ENCODE results near the gene GALNT8.

GALNT8 gene

GRCh38 chr12:4802841-4803240, 82.6 kb downstream of the GALNT8 start:
- no peak for DNase-seq

- DNase-seq, result no peak
These were observed 86.4 kb downstream of the GALNT8 start for GRCh38 chr12:4806439-4807115.

DNA sequence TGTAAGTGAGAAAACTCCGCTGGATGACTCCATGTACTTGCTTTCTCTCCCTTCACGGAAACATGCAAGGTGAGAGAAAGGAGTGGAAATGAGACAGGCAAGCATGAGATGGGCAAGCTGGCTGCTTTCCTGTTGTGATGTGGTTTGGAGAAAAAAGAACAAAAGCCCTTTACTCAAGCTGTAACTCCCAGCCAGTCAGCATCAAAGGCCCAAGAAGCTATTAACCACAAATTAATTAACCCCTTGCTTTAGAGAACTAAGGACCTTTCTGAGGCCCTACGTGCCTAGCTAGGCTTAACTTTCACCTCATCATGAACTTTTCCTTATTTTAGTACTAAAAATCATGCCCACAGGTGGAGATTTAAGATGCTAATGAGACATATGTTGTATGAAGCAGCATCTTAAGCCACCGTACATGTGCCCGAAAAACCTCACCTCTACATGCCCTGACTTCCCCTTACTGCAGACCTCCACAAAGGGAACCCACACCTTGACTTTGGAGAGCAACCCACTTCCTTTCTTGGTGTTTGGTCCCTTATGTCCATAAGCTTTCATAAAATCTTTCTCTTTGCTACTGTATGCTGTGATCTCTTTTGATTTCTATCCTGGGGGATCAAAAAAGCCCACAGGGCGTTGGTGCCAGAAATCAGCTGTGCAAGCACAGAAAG, 87.0 kb downstream of the GALNT8 start:
- no peak for DNase-seq

DNA sequence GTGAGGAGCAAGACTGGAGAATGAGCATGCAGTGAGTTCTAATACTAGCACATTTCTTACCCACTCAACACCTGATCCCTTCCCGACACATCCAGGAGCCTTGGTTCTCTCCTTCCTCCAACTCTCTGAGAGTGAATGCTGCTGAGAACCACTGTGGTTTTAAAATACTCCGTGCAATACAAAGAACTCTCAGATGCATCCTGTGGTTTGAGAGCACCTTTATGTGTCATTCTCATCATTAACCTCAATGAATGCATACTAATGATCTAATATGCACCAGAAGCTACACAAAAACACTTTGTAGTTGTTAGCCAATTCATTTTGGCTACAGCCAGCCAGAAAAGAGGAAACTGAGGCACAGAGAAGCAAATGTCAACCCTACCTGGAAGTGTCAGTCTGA, 87.6 kb downstream of the GALNT8 start:
- DNase-seq, result no peak

- peak; percentile 9 for DNase-seq
These were observed 88.8 kb downstream of the GALNT8 start for GRCh38 chr12:4809013-4809448.

DNA sequence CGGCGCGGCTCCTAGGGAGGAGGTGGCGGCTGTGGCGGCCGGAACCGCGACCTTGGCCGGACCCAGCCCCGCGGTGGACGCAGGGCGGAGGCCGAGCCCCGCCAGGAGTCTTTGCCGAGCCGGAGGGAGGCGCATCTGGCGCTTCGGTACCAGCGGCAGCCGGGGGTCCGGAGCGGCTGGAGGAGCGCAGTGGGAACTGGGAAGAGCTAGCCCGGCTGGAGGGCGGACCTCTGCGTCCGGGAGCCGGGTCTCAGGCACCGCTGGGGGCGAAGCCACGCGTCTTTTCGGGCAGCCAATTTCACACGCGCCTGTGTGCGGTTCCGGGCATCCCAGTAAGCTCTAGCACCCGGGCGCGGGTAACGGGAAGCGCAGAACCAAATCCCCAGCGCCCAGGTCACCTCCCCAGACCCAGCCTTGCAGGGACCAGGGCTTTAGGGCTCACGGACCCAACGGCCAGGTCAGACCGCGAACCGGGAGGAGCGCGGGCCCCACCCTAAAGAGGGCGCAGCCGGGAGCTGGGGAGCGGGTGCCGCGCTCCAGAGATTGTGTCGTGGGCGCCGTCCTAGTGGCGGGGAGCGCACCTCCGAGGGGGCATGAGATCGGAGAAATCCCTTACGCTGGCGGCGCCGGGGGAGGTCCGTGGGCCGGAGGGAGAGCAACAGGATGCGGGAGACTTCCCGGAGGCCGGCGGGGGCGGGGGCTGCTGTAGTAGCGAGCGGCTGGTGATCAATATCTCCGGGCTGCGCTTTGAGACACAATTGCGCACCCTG, 89.4 kb downstream of the GALNT8 start:
- no peak for DNase-seq

DNA sequence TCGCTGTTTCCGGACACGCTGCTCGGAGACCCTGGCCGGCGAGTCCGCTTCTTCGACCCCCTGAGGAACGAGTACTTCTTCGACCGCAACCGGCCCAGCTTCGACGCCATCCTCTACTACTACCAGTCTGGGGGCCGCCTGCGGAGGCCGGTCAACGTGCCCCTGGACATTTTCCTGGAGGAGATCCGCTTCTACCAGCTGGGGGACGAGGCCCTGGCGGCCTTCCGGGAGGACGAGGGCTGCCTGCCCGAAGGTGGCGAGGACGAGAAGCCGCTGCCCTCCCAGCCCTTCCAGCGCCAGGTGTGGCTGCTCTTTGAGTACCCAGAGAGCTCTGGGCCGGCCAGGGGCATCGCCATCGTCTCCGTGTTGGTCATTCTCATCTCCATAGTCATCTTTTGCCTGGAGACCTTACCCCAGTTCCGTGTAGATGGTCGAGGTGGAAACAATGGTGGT, 90.0 kb downstream of the GALNT8 start:
- no peak for DNase-seq

GRCh38 chr12:4812624-4813327, 92.6 kb downstream of the GALNT8 start:
- DNase-seq, result no peak

- DNase-seq, result no peak
These were observed 93.5 kb downstream of the GALNT8 start for GRCh38 chr12:4813741-4814140.

- no peak for DNase-seq
These were observed 94.3 kb downstream of the GALNT8 start for GRCh38 chr12:4814485-4814884.

GRCh38 chr12:4816744-4817525, 96.7 kb downstream of the GALNT8 start:
- no peak for DNase-seq

GRCh38 chr12:4817880-4818279, 97.7 kb downstream of the GALNT8 start:
- DNase-seq, result no peak

GRCh38 chr12:4819654-4820053, 99.5 kb downstream of the GALNT8 start:
- DNase-seq, result no peak

DNA sequence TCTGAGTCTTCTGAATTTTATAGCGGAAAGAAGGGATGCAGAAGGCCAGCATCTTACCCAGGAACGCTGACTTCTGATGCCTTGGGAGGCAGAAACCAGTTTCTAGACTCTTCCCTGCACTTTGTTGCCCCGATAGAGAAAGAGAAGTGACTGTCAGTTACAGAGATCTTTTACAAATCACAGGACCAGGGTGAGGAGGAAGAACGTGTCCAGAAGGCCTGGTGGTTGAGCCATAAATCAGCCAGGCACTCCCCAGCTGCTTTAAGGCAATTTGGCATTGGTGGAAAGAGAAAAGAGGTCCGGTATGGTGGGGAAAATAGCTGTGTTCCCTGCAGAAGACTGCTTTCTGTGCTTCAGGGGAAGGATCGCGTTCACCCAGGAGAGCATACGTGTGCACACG, 100.8 kb downstream of the GALNT8 start:
- no peak for DNase-seq

Measured in NCI-H526 treated with DMSO at 0.1 percent for 48 hours (cell line).